HCT116 (cell line): ENCODE measurements around the gene ZXDC. TPM values are rescaled to one million over a fixed set of nuclear protein-coding genes. Genes with fewer than 3 reads are reported as not detected.
A peak's percentile ranks its signal among the peaks of the same experiment; 100 is the strongest.

Experiments
- ATAC-seq: fragments of 200-7000 bp; cut with Tn5 transposase; 2 replicates; pipeline ENCODE4 v1.9.1; 2020; ENCODE audit warnings: mild to moderate bottlenecking, moderate library complexity
- BruUV-seq: library from RNA; stranded (reverse); fragments of 400-500 nt; replicated peaks from 2 replicates; lab custom pipeline; 2021; lab: Mats Ljungman, UMichigan
- CTCF ChIA-PET: fragments of 300-600 bp; sonication (Branson Sonifier 250); formaldehyde crosslinking; loops from one replicate; lab custom pipeline; 2021; ENCODE audit warnings: antibody characterized with exemption; lab: Charles Lee
- POLR2A ChIA-PET: fragments of 300-600, 350-600 bp; sonication (Branson Sonifier 250); formaldehyde crosslinking; loops from one replicate; lab custom pipeline; 2021; ENCODE audit warnings: antibody characterized with exemption; lab: Charles Lee
- RAD21 ChIA-PET, 2 experiments: fragments of 300-600 bp; sonication (Branson Sonifier 250); formaldehyde crosslinking; loops; one replicate each; lab custom pipeline; 2023; ENCODE audit warnings: low total read pairs in 2 of 2; ENCODE audit not compliant: uncharacterized antibody in 2 of 2, unreplicated experiment in 2 of 2, low non-redundant PET in 1 of 2; lab: Charles Lee
- DNase-seq: peaks from one replicate; pipeline ENCODE4 v3.0.0-alpha.2; 2010; ENCODE audit warnings: low read depth, low spot score
- H2AFZ ChIP-seq: fragments of 200-600 bp; shearing (Covaris generic), sonication (generic); 2 replicates; pipeline ENCODE4 v1.6.1; 2017; ENCODE audit warnings: low read depth, mixed run types, mixed read lengths, antibody characterized with exemption, low read length; ENCODE audit not compliant: poor library complexity, severe bottlenecking
- H3K27ac ChIP-seq: 2 replicates; pipeline ENCODE4 v1.5.1; 2012; ENCODE audit warnings: low read depth, low read length
- H3K27me3 ChIP-seq: fragments of 200-600 bp; sonication (generic); 2 replicates; pipeline ENCODE4 v1.6.1; 2016; ENCODE audit warnings: mixed run types, low read length, mixed read lengths; ENCODE audit not compliant: insufficient read depth
- H3K36me3 ChIP-seq, 2 experiments: fragments of 200-500 bp in 1 of 2; fragments of 200-600 bp in 1 of 2; sonication (Bioruptor generic) in 1 of 2; sonication (generic) in 1 of 2; 2 replicates each; pipeline versions ENCODE4 v1.5.1 to v1.6.1; 2014 to 2016; ENCODE audit warnings: low read length in 2 of 2, inconsistent platforms in 1 of 2, mixed read lengths in 1 of 2, mixed run types in 1 of 2; ENCODE audit not compliant: insufficient read depth in 2 of 2, control insufficient read depth in 1 of 2
- H3K4me1 ChIP-seq, 2 experiments: fragments of 200-600 bp in 1 of 2; sonication (generic) in 1 of 2; 2 replicates each; pipeline versions ENCODE4 v1.5.1 to v1.6.1; 2012 to 2017; ENCODE audit warnings: low read length in 2 of 2, inconsistent platforms in 1 of 2, mild to moderate bottlenecking in 1 of 2, mixed read lengths in 1 of 2, mixed run types in 1 of 2, moderate library complexity in 1 of 2; ENCODE audit not compliant: insufficient read depth in 2 of 2, control insufficient read depth in 1 of 2
- H3K4me2 ChIP-seq: fragments of 200-600 bp; sonication (generic); 2 replicates; pipeline ENCODE4 v1.6.1; 2017; ENCODE audit warnings: mixed run types, low read length, mixed read lengths
- H3K4me3 ChIP-seq, 2 experiments: fragments of 200-600 bp in 1 of 2; sonication (generic) in 1 of 2; replicated peaks in 1 of 2; 2 replicates each; pipeline ENCODE4 v1.5.1; 2011 to 2016; ENCODE audit warnings: low read length in 2 of 2, control low read depth in 1 of 2, low read depth in 1 of 2, mild to moderate bottlenecking in 1 of 2, mixed read lengths in 1 of 2, mixed run types in 1 of 2
- H3K79me2 ChIP-seq: fragments of 200-600 bp; sonication (generic); 2 replicates; pipeline ENCODE4 v1.6.1; 2017; ENCODE audit warnings: mild to moderate bottlenecking, mixed run types, low read length, moderate library complexity, mixed read lengths; ENCODE audit not compliant: insufficient read depth
- H3K9ac ChIP-seq: fragments of 200-600 bp; sonication (generic); 2 replicates; pipeline ENCODE4 v1.6.1; 2016; ENCODE audit warnings: low read length, mixed read lengths
- H3K9me2 ChIP-seq: fragments of 200-600 bp; sonication (generic), shearing (Covaris generic); 2 replicates; pipeline ENCODE4 v1.6.1; 2017; ENCODE audit warnings: mixed run types, mild to moderate bottlenecking, moderate library complexity; ENCODE audit not compliant: insufficient read depth
- H3K9me3 ChIP-seq, 2 experiments: fragments of 200-500 bp in 1 of 2; fragments of 200-600 bp in 1 of 2; sonication (Bioruptor generic) in 1 of 2; sonication (generic) in 1 of 2; 2 replicates each; pipeline ENCODE4 v1.6.1; 2014 to 2017; ENCODE audit warnings: low read length in 2 of 2, mixed read lengths in 2 of 2, inconsistent platforms in 1 of 2, low read depth in 1 of 2, mild to moderate bottlenecking in 1 of 2, mixed run types in 1 of 2, moderate library complexity in 1 of 2; ENCODE audit not compliant: control insufficient read depth in 1 of 2, insufficient read depth in 1 of 2
- H4K20me1 ChIP-seq: fragments of 200-600 bp; sonication (generic), shearing (Covaris generic); 2 replicates; pipeline ENCODE4 v1.6.1; 2017; ENCODE audit warnings: mixed run types, mild to moderate bottlenecking, moderate library complexity; ENCODE audit not compliant: insufficient read depth
- SIN3A ChIP-seq: IDR thresholded peaks from 2 replicates; pipeline ENCODE4 v1.6.1; 2012; ENCODE audit warnings: low read depth
- intact Hi-C: fragments of 100-400 bp; cut with micrococcal nuclease; formaldehyde crosslinking; loops from 2 replicates; pipeline ENCODE4 v1.10.0; 2022
- total RNA-seq: library from RNA; stranded (reverse); gene quantifications from one replicate; pipeline ENCODE4 v1.2.1, GENCODE V29; 2021; ENCODE audit not compliant: unreplicated experiment
- TF ChIP-seq, protein P1 (sequence below), 3 experiments: fragments of 200-600 bp in 1 of 3; sonication (generic) in 1 of 3; IDR thresholded peaks in 2 of 3; conservative IDR thresholded peaks in 1 of 3; 2 replicates each; pipeline ENCODE4 v1.5.1; 2012 to 2017; ENCODE audit warnings: low read depth in 2 of 3, low read length in 2 of 3, antibody characterized with exemption in 1 of 3, borderline replicate concordance in 1 of 3, control low read depth in 1 of 3, mild to moderate bottlenecking in 1 of 3, mixed read lengths in 1 of 3, mixed run types in 1 of 3, moderate library complexity in 1 of 3; ENCODE audit not compliant: insufficient read depth in 1 of 3
- TF ChIP-seq, protein P2 (sequence below): IDR thresholded peaks from 2 replicates; pipeline ENCODE4 v1.6.1; 2012; ENCODE audit warnings: low read depth
- TF ChIP-seq, protein P3 (sequence below): IDR thresholded peaks from 2 replicates; pipeline ENCODE4 v1.6.1; 2012

The ZXDC gene
- total RNA-seq, 1 experiment from 2014 or later: 29.9 TPM

DNA sequence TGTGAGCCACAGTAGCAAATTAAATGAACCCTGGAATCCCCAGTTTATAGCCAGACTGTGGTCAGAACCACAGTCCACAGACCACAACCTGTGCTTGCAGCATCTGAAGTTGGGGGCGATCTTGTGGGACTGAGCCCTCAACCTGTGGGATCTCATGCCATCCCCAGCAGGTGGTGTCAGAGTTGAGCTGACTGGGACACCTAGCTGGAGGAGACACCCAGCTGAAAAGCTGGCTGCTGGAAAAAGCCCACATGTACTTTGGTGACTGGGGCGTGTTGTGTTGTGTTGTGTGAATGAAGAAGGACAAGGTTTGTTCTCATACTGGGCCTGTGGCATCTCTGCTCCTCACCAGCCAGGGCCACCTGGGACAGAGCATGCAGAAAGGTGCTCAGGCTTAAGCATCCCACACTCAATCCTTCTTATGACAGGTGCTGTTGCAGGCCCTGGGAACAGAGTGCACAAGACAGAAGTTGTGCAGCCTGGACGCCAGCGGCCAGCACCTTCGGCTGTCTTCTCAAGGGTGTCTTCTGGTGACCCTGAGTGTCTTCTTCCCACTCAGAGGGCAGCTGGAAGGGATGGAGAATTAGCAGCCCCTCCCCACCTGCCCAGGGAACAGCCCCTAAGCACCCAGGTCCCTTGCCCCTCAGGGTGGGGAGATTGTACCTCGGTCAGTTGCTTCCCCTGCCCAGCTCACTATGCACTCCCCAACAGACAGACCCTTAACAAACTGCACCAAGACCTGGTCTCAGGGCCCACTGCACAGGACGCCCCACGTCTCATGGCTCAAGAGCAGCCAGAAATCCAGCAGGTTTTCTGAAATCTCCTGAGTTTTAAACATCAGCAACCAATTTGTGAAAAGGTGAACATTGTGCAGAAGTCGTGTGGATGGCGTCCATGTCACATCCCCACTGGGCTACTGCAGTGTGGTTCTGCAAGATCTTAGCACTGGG lies 44.1 kb upstream of the ZXDC start:
- no TSS peak for BruUV-seq
- no peaks in the 10 kb centered on the region for H3K9me3 ChIP-seq
- peaks cover 4 to 12% of the 10 kb centered on the region in 2 experiments; a peak in 2 of 4 replicates for H3K4me1 ChIP-seq
- ChIA-PET POLR2A (no interaction called here), RAD21 (no interaction called here), CTCF (no interaction called here)
- no peaks in the 10 kb centered on the region for H3K36me3 ChIP-seq
- no peak overlapping the region for H3K4me2 ChIP-seq
- TF ChIP-seq, protein P1, sequence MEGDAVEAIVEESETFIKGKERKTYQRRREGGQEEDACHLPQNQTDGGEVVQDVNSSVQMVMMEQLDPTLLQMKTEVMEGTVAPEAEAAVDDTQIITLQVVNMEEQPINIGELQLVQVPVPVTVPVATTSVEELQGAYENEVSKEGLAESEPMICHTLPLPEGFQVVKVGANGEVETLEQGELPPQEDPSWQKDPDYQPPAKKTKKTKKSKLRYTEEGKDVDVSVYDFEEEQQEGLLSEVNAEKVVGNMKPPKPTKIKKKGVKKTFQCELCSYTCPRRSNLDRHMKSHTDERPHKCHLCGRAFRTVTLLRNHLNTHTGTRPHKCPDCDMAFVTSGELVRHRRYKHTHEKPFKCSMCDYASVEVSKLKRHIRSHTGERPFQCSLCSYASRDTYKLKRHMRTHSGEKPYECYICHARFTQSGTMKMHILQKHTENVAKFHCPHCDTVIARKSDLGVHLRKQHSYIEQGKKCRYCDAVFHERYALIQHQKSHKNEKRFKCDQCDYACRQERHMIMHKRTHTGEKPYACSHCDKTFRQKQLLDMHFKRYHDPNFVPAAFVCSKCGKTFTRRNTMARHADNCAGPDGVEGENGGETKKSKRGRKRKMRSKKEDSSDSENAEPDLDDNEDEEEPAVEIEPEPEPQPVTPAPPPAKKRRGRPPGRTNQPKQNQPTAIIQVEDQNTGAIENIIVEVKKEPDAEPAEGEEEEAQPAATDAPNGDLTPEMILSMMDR (IDR thresholded peaks at IDR 0.05 in 2 of 3, conservative IDR thresholded peaks at IDR 0.05 in 1 of 3; ENCODE audit: borderline replicate concordance in 1 of 3, insufficient read depth in 1 of 3, low read depth in 2 of 3, low read length in 2 of 3): 0 out of 6 replicates have a peak, but pooled peaks of 1 of the 3 experiments have one; percentile 4
- TF ChIP-seq, protein P2, sequence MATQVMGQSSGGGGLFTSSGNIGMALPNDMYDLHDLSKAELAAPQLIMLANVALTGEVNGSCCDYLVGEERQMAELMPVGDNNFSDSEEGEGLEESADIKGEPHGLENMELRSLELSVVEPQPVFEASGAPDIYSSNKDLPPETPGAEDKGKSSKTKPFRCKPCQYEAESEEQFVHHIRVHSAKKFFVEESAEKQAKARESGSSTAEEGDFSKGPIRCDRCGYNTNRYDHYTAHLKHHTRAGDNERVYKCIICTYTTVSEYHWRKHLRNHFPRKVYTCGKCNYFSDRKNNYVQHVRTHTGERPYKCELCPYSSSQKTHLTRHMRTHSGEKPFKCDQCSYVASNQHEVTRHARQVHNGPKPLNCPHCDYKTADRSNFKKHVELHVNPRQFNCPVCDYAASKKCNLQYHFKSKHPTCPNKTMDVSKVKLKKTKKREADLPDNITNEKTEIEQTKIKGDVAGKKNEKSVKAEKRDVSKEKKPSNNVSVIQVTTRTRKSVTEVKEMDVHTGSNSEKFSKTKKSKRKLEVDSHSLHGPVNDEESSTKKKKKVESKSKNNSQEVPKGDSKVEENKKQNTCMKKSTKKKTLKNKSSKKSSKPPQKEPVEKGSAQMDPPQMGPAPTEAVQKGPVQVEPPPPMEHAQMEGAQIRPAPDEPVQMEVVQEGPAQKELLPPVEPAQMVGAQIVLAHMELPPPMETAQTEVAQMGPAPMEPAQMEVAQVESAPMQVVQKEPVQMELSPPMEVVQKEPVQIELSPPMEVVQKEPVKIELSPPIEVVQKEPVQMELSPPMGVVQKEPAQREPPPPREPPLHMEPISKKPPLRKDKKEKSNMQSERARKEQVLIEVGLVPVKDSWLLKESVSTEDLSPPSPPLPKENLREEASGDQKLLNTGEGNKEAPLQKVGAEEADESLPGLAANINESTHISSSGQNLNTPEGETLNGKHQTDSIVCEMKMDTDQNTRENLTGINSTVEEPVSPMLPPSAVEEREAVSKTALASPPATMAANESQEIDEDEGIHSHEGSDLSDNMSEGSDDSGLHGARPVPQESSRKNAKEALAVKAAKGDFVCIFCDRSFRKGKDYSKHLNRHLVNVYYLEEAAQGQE: no peak
- TF ChIP-seq, protein P3, sequence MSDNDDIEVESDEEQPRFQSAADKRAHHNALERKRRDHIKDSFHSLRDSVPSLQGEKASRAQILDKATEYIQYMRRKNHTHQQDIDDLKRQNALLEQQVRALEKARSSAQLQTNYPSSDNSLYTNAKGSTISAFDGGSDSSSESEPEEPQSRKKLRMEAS: no peak
- no peak for TF ChIP-seq SIN3A
- H2AFZ ChIP-seq: no peak overlapping the region
- H3K27ac ChIP-seq: no peak overlapping the region
- H3K79me2 ChIP-seq: no peaks in the 10 kb centered on the region
- intact Hi-C loops: loop anchor here (5.0 to 10.0 kb wide), 2 partner anchors 145 to 387 kb away; no protein-coding TSS in a partner anchor
- DNase-seq: no peak
- no peaks in the 10 kb centered on the region for H4K20me1 ChIP-seq
- no peak overlapping the region for H3K9ac ChIP-seq
- no peak for ATAC-seq
- H3K4me3 ChIP-seq: no peak overlapping the region
- H3K9me2 ChIP-seq: no peaks in the 10 kb centered on the region
- no peaks in the 10 kb centered on the region for H3K27me3 ChIP-seq
